Diencephalon (tissue), 1 donor: Measurements from ENCODE around the gene HSD17B8. TPM values are rescaled to one million over a fixed set of nuclear protein-coding genes. Genes with fewer than 3 reads are reported as not detected.
A peak's percentile ranks its signal among the peaks of the same experiment; 100 is the strongest.

Experiments
- small RNA-seq: library from RNA; depleted of rRNA; stranded (forward); fragments of <200 nt; gene quantifications from one replicate; pipeline ENCODE3, GENCODE V24; 2014
- total RNA-seq: library from RNA; depleted of rRNA; stranded (reverse); fragments of >200 nt; gene quantifications from one replicate; pipeline ENCODE4 v1.2.3, GENCODE V29; 2014

HSD17B8 gene
- total RNA-seq: 2.5 TPM

GRCh38 chr6:33204415-33205190, at the start of gene HSD17B8:
HSD17B8 (plus strand) TSS chr6:33204655; CDS start chr6:33204669, 14 bp downstream.

GRCh38 chr6:33192105-33192646, 12.3 kb upstream of the HSD17B8 start, which contains the start of gene COL11A2:
COL11A2 (minus strand) TSS chr6:33192467; CDS start chr6:33192240, 227 bp downstream.

GRCh38 chr6:33200219-33201146, 4.0 kb upstream of the HSD17B8 start, which contains the start of the genes RXRB and SLC39A7:
RXRB (minus strand) TSS chr6:33200665; CDS start chr6:33200476, 189 bp downstream.
SLC39A7 (plus strand) TSS chr6:33200867; CDS start chr6:33201246, 379 bp downstream.

GRCh38 chr6:33208091-33208967, 3.9 kb downstream of the HSD17B8 start, which contains the start of gene RING1:
RING1 (plus strand) TSS chr6:33208500; CDS start chr6:33208823, 323 bp downstream.

Small RNAs within 50 kb of the gene (small RNA-seq; reads per million reads assigned to genes)
- 5.3 reads per million, percentile 92 among the genes with 10 or more reads in this experiment for gene MIR219A1
- 0.51 reads per million, percentile 54 among the genes with 10 or more reads in this experiment for gene RNY4P10

Other genes starting within 250 kb of the HSD17B8 start
- 87.0 TPM for gene BRD2, start 236.1 kb upstream of the HSD17B8 start, total RNA-seq
- 1.2 TPM for gene HLA-DOA, start 195.1 kb upstream of the HSD17B8 start, total RNA-seq
- gene HLA-DPA1, start 131.0 kb upstream of the HSD17B8 start, total RNA-seq: 2.1 TPM
- gene HLA-DPB1, start 128.7 kb upstream of the HSD17B8 start, total RNA-seq: 8.3 TPM
- 2.3 TPM for gene COL11A2, start 12.2 kb upstream of the HSD17B8 start, total RNA-seq
- 27.0 TPM for gene RXRB, start 4.0 kb upstream of the HSD17B8 start, total RNA-seq
- gene SLC39A7, start 3.8 kb upstream of the HSD17B8 start, total RNA-seq: 53.1 TPM
- gene RING1, start 3.8 kb downstream of the HSD17B8 start, total RNA-seq: 24.2 TPM
- 34.8 TPM for gene VPS52, start 67.2 kb downstream of the HSD17B8 start, total RNA-seq
- gene RPS18, start 67.4 kb downstream of the HSD17B8 start, total RNA-seq: 2,657 TPM
- 7.8 TPM for gene B3GALT4, start 72.5 kb downstream of the HSD17B8 start, total RNA-seq
- gene WDR46, start 84.6 kb downstream of the HSD17B8 start, total RNA-seq: 35.3 TPM
- 36.7 TPM for gene PFDN6, start 84.9 kb downstream of the HSD17B8 start, total RNA-seq
- 34.4 TPM for gene RGL2, start 94.3 kb downstream of the HSD17B8 start, total RNA-seq
- gene TAPBP, start 109.4 kb downstream of the HSD17B8 start, total RNA-seq: 41.5 TPM
- 25.6 TPM for gene ZBTB22, start 113.1 kb downstream of the HSD17B8 start, total RNA-seq
- gene DAXX, start 118.3 kb downstream of the HSD17B8 start, total RNA-seq: 22.4 TPM
- gene KIFC1, start 187.2 kb downstream of the HSD17B8 start, total RNA-seq: 5.8 TPM
- 28.6 TPM for gene PHF1, start 206.4 kb downstream of the HSD17B8 start, total RNA-seq
- 113 TPM for gene CUTA, start 213.5 kb downstream of the HSD17B8 start, total RNA-seq
- gene SYNGAP1, start 215.4 kb downstream of the HSD17B8 start, total RNA-seq: 27.7 TPM
- 10.6 TPM for gene ZBTB9, start 249.9 kb downstream of the HSD17B8 start, total RNA-seq